ENCODE results near the gene SETD2. TPM values are rescaled to one million over a fixed set of nuclear protein-coding genes. Genes with fewer than 3 reads are reported as not detected.
"Not testable (repeated sequence)": the region's sequence is repeated elsewhere in the genome, so short reads cannot be mapped to it uniquely, and the experiment has no call there.

SETD2 gene
- polyA plus RNA-seq, 3 donors = 3.1 to 22.4 (median 7.5) TPM

- H3K4me3 Mint-ChIP-seq = no peak overlapping the region
- H3K27me3 Mint-ChIP-seq (ENCODE audit: low read depth in 3 of 3) = no peaks in the 10 kb centered on the region
- Histone ChIP-seq H3K27ac (ENCODE audit: low read depth in 1 of 2, low read length in 2 of 2) (peak overlapping the region in 1 of 2 donors; percentile 9), H3K4me1 (ENCODE audit: control insufficient read depth in 1 of 2, insufficient read depth in 2 of 2, low read length in 2 of 2) (no peaks in the 10 kb centered on the region), H3K4me2 (replicated peaks; ENCODE audit: extremely low read depth, low read length, poor library complexity, severe bottlenecking) (no peak overlapping the region), H2AFZ (ENCODE audit: insufficient read depth, low read depth, low read length, poor library complexity, severe bottlenecking) (no peak overlapping the region), H3K36me3 (replicated peaks in 1 of 2; ENCODE audit: control insufficient read depth in 1 of 2, insufficient read depth in 2 of 2, low read length in 2 of 2) (peaks cover 39 to 91% of the 10 kb centered on the region in 2 donors), H3K4me3 (replicated peaks in 1 of 3; ENCODE audit: low read depth in 2 of 3, low read length in 3 of 3) (no peak overlapping the region), H4K20me1 (ENCODE audit: insufficient read depth, low read length) (peaks cover 39% of the 10 kb centered on the region), H3K9me3 (replicated peaks in 1 of 2; ENCODE audit: control insufficient read depth in 1 of 2, insufficient read depth in 1 of 2, low read length in 2 of 2) (peaks cover 0 to 3% of the 10 kb centered on the region in 2 donors), H3K27me3 (ENCODE audit: control insufficient read depth in 2 of 2, insufficient read depth in 2 of 2, low read length in 2 of 2) (no peaks in the 10 kb centered on the region), H3K9ac (ENCODE audit: insufficient read depth, low read length, poor library complexity, severe bottlenecking) (no peak overlapping the region), H3K79me2 (ENCODE audit: insufficient read depth, low read length) (peaks cover 7% of the 10 kb centered on the region)
- peaks cover 11% of the 10 kb centered on the region for H3K4me1 Mint-ChIP-seq
- no peak for DNase-seq
- intact Hi-C loops (cut with micrococcal nuclease) = no loop called here
- no peak for TF ChIP-seq CTCF (IDR thresholded peaks at IDR 0.05)
- no CpG with 5 or more reads among the region's 3 CpGs for WGBS (ENCODE audit: insufficient coverage)
- H3K27ac Mint-ChIP-seq = peak overlapping the region in 1 of 7 donors; percentile 0
- peaks cover 73 to 88% of the 10 kb centered on the region in 2 donors for H3K36me3 Mint-ChIP-seq
- peaks cover 0 to 16% (median 8%) of the 10 kb centered on the region in 7 donors for H3K9me3 Mint-ChIP-seq
Observed at GRCh38 chr3:47117807-47118364, 46.0 kb downstream of the SETD2 start.

DNA sequence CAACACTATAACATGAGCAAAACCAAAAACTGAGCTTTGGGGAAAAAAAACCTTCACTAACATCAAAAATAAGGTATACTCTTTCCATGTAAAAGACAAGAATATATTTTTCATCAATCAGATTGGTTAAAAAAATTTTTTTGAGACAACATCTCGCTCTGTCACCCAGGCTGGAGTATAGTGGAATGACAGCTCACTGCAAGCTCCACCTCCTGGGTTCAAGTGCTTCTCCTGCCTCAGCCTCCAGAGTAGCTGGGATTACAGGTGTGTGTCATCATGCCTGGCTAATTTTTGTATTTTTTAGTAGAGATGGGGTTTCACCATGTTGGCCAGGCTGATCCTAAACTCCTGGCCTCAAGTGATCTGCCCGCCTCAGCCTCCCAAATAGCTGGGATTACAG, 48.4 kb downstream of the SETD2 start:
- DNase-seq; H3K4me3 Mint-ChIP-seq; H3K4me1 ChIP-seq (ENCODE audit: control insufficient read depth in 1 of 2, insufficient read depth in 2 of 2, low read length in 2 of 2); H3K27me3 ChIP-seq (ENCODE audit: control insufficient read depth in 2 of 2, insufficient read depth in 2 of 2, low read length in 2 of 2); H3K27ac Mint-ChIP-seq; H3K9me3 ChIP-seq (replicated peaks in 1 of 2; ENCODE audit: control insufficient read depth in 1 of 2, insufficient read depth in 1 of 2, low read length in 2 of 2); H3K27ac ChIP-seq (ENCODE audit: low read depth in 1 of 2, low read length in 2 of 2); H3K9ac ChIP-seq (ENCODE audit: insufficient read depth, low read length, poor library complexity, severe bottlenecking); H3K79me2 ChIP-seq (ENCODE audit: insufficient read depth, low read length); intact Hi-C loops (cut with micrococcal nuclease); H3K4me3 ChIP-seq (replicated peaks in 1 of 3; ENCODE audit: low read depth in 2 of 3, low read length in 3 of 3); H2AFZ ChIP-seq (ENCODE audit: insufficient read depth, low read depth, low read length, poor library complexity, severe bottlenecking); H3K4me2 ChIP-seq (replicated peaks; ENCODE audit: extremely low read depth, low read length, poor library complexity, severe bottlenecking); H3K27me3 Mint-ChIP-seq (ENCODE audit: low read depth in 3 of 3): not testable (repeated sequence)
- WGBS (ENCODE audit: insufficient coverage) = no CpG with 5 or more reads among the region's 2 CpGs
- peaks cover 0 to 11% (median 5%) of the 10 kb centered on the region in 7 donors for H3K9me3 Mint-ChIP-seq
- Histone ChIP-seq H4K20me1 (ENCODE audit: insufficient read depth, low read length) (peaks cover 49% of the 10 kb centered on the region), H3K36me3 (replicated peaks in 1 of 2; ENCODE audit: control insufficient read depth in 1 of 2, insufficient read depth in 2 of 2, low read length in 2 of 2) (peaks cover 37 to 91% of the 10 kb centered on the region in 2 donors)
- peaks cover 59 to 87% of the 10 kb centered on the region in 2 donors for H3K36me3 Mint-ChIP-seq
- H3K4me1 Mint-ChIP-seq = peaks cover 11% of the 10 kb centered on the region
